ENCODE data around the gene GK.
"Not testable (repeated sequence)": the region's sequence is repeated elsewhere in the genome, so short reads cannot be mapped to it uniquely, and the experiment has no call there.

The GK gene

DNA sequence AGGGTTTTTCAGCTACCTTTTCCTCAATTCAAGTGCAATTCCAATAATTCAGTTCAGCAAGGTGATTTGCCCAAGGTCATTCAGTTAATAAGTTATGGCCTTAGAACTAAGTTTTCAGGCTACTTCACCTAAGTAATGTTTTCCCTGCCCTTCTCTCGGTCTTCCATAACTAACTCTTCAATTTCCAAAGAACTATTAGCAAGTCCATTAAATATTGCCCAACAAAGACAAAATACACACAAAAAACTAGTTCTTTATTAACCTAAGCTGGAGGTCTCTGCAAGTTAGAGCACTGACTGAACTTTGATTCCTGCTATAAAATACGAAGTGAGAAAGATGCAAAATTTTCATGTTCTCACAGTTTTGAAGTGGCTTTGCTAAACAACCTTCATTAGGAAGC lies 26.8 kb upstream of the GK start:
- no peak overlapping the region for H3K4me3 ChIP-seq (replicated peaks; ENCODE audit: insufficient read depth, low read length)
- no peak overlapping the region for H3K27ac ChIP-seq (replicated peaks)
- DNase-seq (ENCODE audit: low read depth in 1 of 2, low spot score in 1 of 2): no peak
- H3K27me3 ChIP-seq (ENCODE audit: insufficient read depth, poor library complexity, severe bottlenecking): no peaks in the 10 kb centered on the region
- no peak for TF ChIP-seq GABPA (IDR thresholded peaks at IDR 0.05; ENCODE audit: low read depth)
- TF ChIP-seq, protein P1, sequence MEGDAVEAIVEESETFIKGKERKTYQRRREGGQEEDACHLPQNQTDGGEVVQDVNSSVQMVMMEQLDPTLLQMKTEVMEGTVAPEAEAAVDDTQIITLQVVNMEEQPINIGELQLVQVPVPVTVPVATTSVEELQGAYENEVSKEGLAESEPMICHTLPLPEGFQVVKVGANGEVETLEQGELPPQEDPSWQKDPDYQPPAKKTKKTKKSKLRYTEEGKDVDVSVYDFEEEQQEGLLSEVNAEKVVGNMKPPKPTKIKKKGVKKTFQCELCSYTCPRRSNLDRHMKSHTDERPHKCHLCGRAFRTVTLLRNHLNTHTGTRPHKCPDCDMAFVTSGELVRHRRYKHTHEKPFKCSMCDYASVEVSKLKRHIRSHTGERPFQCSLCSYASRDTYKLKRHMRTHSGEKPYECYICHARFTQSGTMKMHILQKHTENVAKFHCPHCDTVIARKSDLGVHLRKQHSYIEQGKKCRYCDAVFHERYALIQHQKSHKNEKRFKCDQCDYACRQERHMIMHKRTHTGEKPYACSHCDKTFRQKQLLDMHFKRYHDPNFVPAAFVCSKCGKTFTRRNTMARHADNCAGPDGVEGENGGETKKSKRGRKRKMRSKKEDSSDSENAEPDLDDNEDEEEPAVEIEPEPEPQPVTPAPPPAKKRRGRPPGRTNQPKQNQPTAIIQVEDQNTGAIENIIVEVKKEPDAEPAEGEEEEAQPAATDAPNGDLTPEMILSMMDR (IDR thresholded peaks at IDR 0.05; ENCODE audit: insufficient read depth, low read length): no peak
- TF ChIP-seq, protein P2, sequence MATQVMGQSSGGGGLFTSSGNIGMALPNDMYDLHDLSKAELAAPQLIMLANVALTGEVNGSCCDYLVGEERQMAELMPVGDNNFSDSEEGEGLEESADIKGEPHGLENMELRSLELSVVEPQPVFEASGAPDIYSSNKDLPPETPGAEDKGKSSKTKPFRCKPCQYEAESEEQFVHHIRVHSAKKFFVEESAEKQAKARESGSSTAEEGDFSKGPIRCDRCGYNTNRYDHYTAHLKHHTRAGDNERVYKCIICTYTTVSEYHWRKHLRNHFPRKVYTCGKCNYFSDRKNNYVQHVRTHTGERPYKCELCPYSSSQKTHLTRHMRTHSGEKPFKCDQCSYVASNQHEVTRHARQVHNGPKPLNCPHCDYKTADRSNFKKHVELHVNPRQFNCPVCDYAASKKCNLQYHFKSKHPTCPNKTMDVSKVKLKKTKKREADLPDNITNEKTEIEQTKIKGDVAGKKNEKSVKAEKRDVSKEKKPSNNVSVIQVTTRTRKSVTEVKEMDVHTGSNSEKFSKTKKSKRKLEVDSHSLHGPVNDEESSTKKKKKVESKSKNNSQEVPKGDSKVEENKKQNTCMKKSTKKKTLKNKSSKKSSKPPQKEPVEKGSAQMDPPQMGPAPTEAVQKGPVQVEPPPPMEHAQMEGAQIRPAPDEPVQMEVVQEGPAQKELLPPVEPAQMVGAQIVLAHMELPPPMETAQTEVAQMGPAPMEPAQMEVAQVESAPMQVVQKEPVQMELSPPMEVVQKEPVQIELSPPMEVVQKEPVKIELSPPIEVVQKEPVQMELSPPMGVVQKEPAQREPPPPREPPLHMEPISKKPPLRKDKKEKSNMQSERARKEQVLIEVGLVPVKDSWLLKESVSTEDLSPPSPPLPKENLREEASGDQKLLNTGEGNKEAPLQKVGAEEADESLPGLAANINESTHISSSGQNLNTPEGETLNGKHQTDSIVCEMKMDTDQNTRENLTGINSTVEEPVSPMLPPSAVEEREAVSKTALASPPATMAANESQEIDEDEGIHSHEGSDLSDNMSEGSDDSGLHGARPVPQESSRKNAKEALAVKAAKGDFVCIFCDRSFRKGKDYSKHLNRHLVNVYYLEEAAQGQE (IDR thresholded peaks at IDR 0.05; ENCODE audit: insufficient replicate concordance, low read depth): no peak
- no peak for TF ChIP-seq SPI1 (IDR thresholded peaks at IDR 0.05; ENCODE audit: borderline replicate concordance, low read depth)
- TF ChIP-seq POLR2AphosphoS5 (IDR thresholded peaks at IDR 0.05; ENCODE audit: low read depth): no peak

- Histone ChIP-seq H3K27me3 (ENCODE audit: insufficient read depth, poor library complexity, severe bottlenecking) (no peaks in the 10 kb centered on the region), H3K27ac (replicated peaks) (peak overlapping the region; percentile 52), H3K4me3 (replicated peaks; ENCODE audit: insufficient read depth, low read length) (no peak overlapping the region)
- TF ChIP-seq GABPA (IDR thresholded peaks at IDR 0.05; ENCODE audit: low read depth) (no peak), POLR2AphosphoS5 (IDR thresholded peaks at IDR 0.05; ENCODE audit: low read depth) (no peak), SPI1 (IDR thresholded peaks at IDR 0.05; ENCODE audit: borderline replicate concordance, low read depth) (no peak)
- TF ChIP-seq, protein P2 (IDR thresholded peaks at IDR 0.05; ENCODE audit: insufficient replicate concordance, low read depth): no peak
- TF ChIP-seq, protein P1 (IDR thresholded peaks at IDR 0.05; ENCODE audit: insufficient read depth, low read length): no peak
- peak in 1 of 2 experiments; percentile 17 for DNase-seq (ENCODE audit: low read depth in 1 of 2, low spot score in 1 of 2)
These were observed 25.2 kb upstream of the GK start for GRCh38 chrX:30627818-30628652.

GRCh38 chrX:30634070-30634469 lies 19.2 kb upstream of the GK start:
- H3K27me3 ChIP-seq (ENCODE audit: insufficient read depth, poor library complexity, severe bottlenecking); DNase-seq (ENCODE audit: low read depth in 1 of 2, low spot score in 1 of 2); H3K27ac ChIP-seq (replicated peaks); H3K4me3 ChIP-seq (replicated peaks; ENCODE audit: insufficient read depth, low read length): not testable (repeated sequence)

GRCh38 chrX:30635630-30636029 lies 17.6 kb upstream of the GK start:
- no peak overlapping the region for H3K27ac ChIP-seq (replicated peaks)
- DNase-seq (ENCODE audit: low read depth in 1 of 2, low spot score in 1 of 2): no peak
- H3K4me3 ChIP-seq (replicated peaks; ENCODE audit: insufficient read depth, low read length): no peak overlapping the region
- H3K27me3 ChIP-seq (ENCODE audit: insufficient read depth, poor library complexity, severe bottlenecking): no peaks in the 10 kb centered on the region
- TF ChIP-seq, protein P1 (IDR thresholded peaks at IDR 0.05; ENCODE audit: insufficient read depth, low read length): no peak
- TF ChIP-seq GABPA (IDR thresholded peaks at IDR 0.05; ENCODE audit: low read depth) (no peak), SPI1 (IDR thresholded peaks at IDR 0.05; ENCODE audit: borderline replicate concordance, low read depth) (no peak), POLR2AphosphoS5 (IDR thresholded peaks at IDR 0.05; ENCODE audit: low read depth) (no peak)
- TF ChIP-seq, protein P2 (IDR thresholded peaks at IDR 0.05; ENCODE audit: insufficient replicate concordance, low read depth): no peak
